ENCODE measurements around the gene GEMIN4. TPM values are rescaled to one million over a fixed set of nuclear protein-coding genes. Genes with fewer than 3 reads are reported as not detected.
A peak's percentile ranks its signal among the peaks of the same experiment; 100 is the strongest.

Gene GEMIN4
- total and polyA plus RNA-seq, 2 of the 8 experiments (the other 6 are each of a cell fraction or from before 2014, with no cell fraction given), result 32.1 to 51.9 TPM

- DNase-seq (ENCODE audit: low read depth in 1 of 2, low spot score in 2 of 2) (peak in 1 of 2 experiments; percentile 69), FAIRE-seq (no peak)
- 13% methylated on average over 42 of the region's 57 CpGs; no CpG with 5 or more reads in 1 of the 2 experiments for WGBS, 2 experiments (ENCODE audit: extremely low coverage in 1 of 2, insufficient coverage in 1 of 2, insufficient read length in 1 of 2, insufficient replicate concordance in 2 of 2, low coverage in 1 of 2, low lambda C conversion rate in 2 of 2, missing lambda C conversion rate in 1 of 2)
- no peaks in the 10 kb centered on the region for H3K27me3 ChIP-seq (replicated peaks in 1 of 4; ENCODE audit: control insufficient read depth in 3 of 4, extremely low read depth in 1 of 4, insufficient read depth in 3 of 4, low read length in 3 of 4)
- peaks cover 3% of the 10 kb centered on the region in 2 experiments for H4K20me1 ChIP-seq (replicated peaks in 1 of 2; ENCODE audit: control insufficient read depth in 1 of 2, insufficient read depth in 2 of 2, low read length in 2 of 2)
- H4K5ac ChIP-seq (ENCODE audit: insufficient read length, low read depth, low read length), result no peak overlapping the region
- H3K4me3 ChIP-seq (ENCODE audit: extremely low read depth in 1 of 4, insufficient read depth in 2 of 4, low read depth in 3 of 4, low read length in 4 of 4), result peak overlapping the region; percentile 75 to 99 (median 83)
- POLR2A ChIA-PET (ENCODE audit: partially characterized antibody), result interaction anchor here (0.6 to 9.7 kb wide), 3 partner anchors 9 to 33 kb away, joined by 4 to 44 read pairs (median 17); partner anchors contain the start of gene GEMIN4
- peak overlapping the region; percentile 20 for H3K56ac ChIP-seq (replicated peaks; ENCODE audit: insufficient read length, low read depth, low read length)
- CTCF ChIA-PET (ENCODE audit: partially characterized antibody), result interaction anchor here (1.1 kb wide), 1 partner anchor 19 kb away, joined by 3 read pairs; the partner anchor contains the start of gene GEMIN4
- H2BK5ac ChIP-seq (ENCODE audit: low read depth, low read length), result no peak overlapping the region
- no peaks in the 10 kb centered on the region for H3K9me3 ChIP-seq (ENCODE audit: insufficient read depth in 2 of 2, low read depth in 1 of 2, low read length in 1 of 2)
- H3K9ac ChIP-seq (replicated peaks in 1 of 4; ENCODE audit: extremely low read depth in 1 of 4, low read depth in 3 of 4, low read length in 3 of 4), result peak overlapping the region; percentile 70 to 88 (median 82)
- no peak overlapping the region for H3K23ac ChIP-seq (ENCODE audit: insufficient read length)
- peak overlapping the region; percentile 51; the same call in 1 of the 2 replicates for H3K27ac ChIP-seq (ENCODE audit: low read depth, low read length)
- peak overlapping the region; percentile 83 for H3K18ac ChIP-seq (ENCODE audit: extremely low read depth, low read length)
- H2BK20ac ChIP-seq (ENCODE audit: low read length), result no peak overlapping the region
- H2BK15ac ChIP-seq (ENCODE audit: low read length), result peak overlapping the region; percentile 47; the same call in 1 of the 2 replicates
- peaks cover 0 to 19% of the 10 kb centered on the region in 2 experiments; a peak in 2 of 4 replicates for H3K79me2 ChIP-seq (ENCODE audit: control insufficient read depth in 1 of 2, insufficient read depth in 2 of 2, low read length in 2 of 2)
- no peak overlapping the region for H4K91ac ChIP-seq (replicated peaks; ENCODE audit: insufficient read length, low read length)
- peaks cover 0 to 6% (median 5%) of the 10 kb centered on the region in 4 experiments; a peak in 5 of 7 replicates for H3K4me1 ChIP-seq (replicated peaks in 1 of 4; ENCODE audit: control insufficient read depth in 3 of 4, insufficient read depth in 4 of 4, low read length in 3 of 4)
- peaks cover 3 to 25% (median 8%) of the 10 kb centered on the region in 4 experiments; a peak in 5 of 8 replicates for H3K36me3 ChIP-seq (ENCODE audit: control insufficient read depth in 2 of 4, insufficient read depth in 4 of 4, low read length in 3 of 4)
- peak overlapping the region; percentile 2 for H3K4ac ChIP-seq (replicated peaks; ENCODE audit: insufficient read length, low read depth, low read length)
- no peak overlapping the region for H3K14ac ChIP-seq (ENCODE audit: insufficient read length)
- H2AK5ac ChIP-seq (ENCODE audit: low read depth, low read length), result no peak overlapping the region
- H2AFZ ChIP-seq (ENCODE audit: low read length), result peak overlapping the region; percentile 70; the same call in 1 of the 2 replicates
- H3K23me2 ChIP-seq (ENCODE audit: low read depth, low read length), result peaks cover 9% of the 10 kb centered on the region
- H3K4me2 ChIP-seq (ENCODE audit: insufficient read depth in 1 of 2, low read depth in 2 of 2, low read length in 2 of 2), result peak overlapping the region; percentile 92 to 97
- no peak overlapping the region for H2BK12ac ChIP-seq (ENCODE audit: low read depth, low read length)
- H3K79me1 ChIP-seq (ENCODE audit: low read depth, low read length), result peaks cover 3% of the 10 kb centered on the region
- H4K8ac ChIP-seq (ENCODE audit: extremely low read depth, insufficient read depth, low read length), result peak overlapping the region; percentile 93
- no peak overlapping the region for H2BK120ac ChIP-seq (replicated peaks; ENCODE audit: low read depth, low read length)
- TF ChIP-seq EZH2 (IDR thresholded peaks at IDR 0.05; ENCODE audit: low read depth, low read length, severe bottlenecking) (no peak), KDM4A (IDR thresholded peaks at IDR 0.05; ENCODE audit: low read depth, low read length, severe bottlenecking) (peak; percentile 33), EGR1 (IDR thresholded peaks at IDR 0.05; ENCODE audit: borderline replicate concordance, low read depth, low read length) (no peak), SRF (IDR thresholded peaks at IDR 0.05; ENCODE audit: low read depth, low read length) (no peak), RXRA (IDR thresholded peaks at IDR 0.05; ENCODE audit: insufficient read depth, low read depth, low read length) (no peak), BACH1 (IDR thresholded peaks at IDR 0.05; ENCODE audit: low read length) (no peak), MAX (IDR thresholded peaks at IDR 0.05) (no peak; the same call in 1 of the 2 replicates), RAD21 (IDR thresholded peaks at IDR 0.05 in 1 of 2, conservative IDR thresholded peaks at IDR 0.05 in 1 of 2; ENCODE audit: low read depth in 2 of 2, low read length in 2 of 2) (no peak), TEAD4 (IDR thresholded peaks at IDR 0.05; ENCODE audit: low read depth, low read length) (no peak)
- TF ChIP-seq, protein P1, sequence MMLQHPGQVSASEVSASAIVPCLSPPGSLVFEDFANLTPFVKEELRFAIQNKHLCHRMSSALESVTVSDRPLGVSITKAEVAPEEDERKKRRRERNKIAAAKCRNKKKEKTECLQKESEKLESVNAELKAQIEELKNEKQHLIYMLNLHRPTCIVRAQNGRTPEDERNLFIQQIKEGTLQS (IDR thresholded peaks at IDR 0.05; ENCODE audit: insufficient read depth, low read depth, low read length), result no peak
These were observed 19.0 kb downstream of the GEMIN4 start for GRCh38 chr17:732902-733720.
